HepG2 (cell line): ENCODE measurements around the gene MGAT5. TPM values are rescaled to one million over a fixed set of nuclear protein-coding genes. Genes with fewer than 3 reads are reported as not detected.

Source experiments
- CREB3 ChIP-seq: sonication (generic); formaldehyde crosslinking; IDR thresholded peaks from 2 replicates; pipeline ENCODE4 v1.5.0; 2020; ENCODE audit warnings: missing genetic modification reagents
- DR1 ChIP-seq: sonication (generic); formaldehyde crosslinking; IDR thresholded peaks from 2 replicates; pipeline ENCODE4 v1.8.0; 2021; ENCODE audit warnings: mild to moderate bottlenecking, missing genetic modification reagents, inconsistent platforms
- ERF ChIP-seq: IDR thresholded peaks from 2 replicates; pipeline ENCODE4 v1.6.1; 2018; ENCODE audit warnings: missing biosample characterization, missing genetic modification reagents
- ETV6 ChIP-seq: sonication (generic); formaldehyde crosslinking; conservative IDR thresholded peaks from 2 replicates; pipeline ENCODE4 v1.4.0; 2020; ENCODE audit warnings: missing genetic modification reagents
- FOXO4 ChIP-seq: sonication (generic); formaldehyde crosslinking; conservative IDR thresholded peaks from 2 replicates; pipeline ENCODE4 v1.8.1; 2023; ENCODE audit warnings: missing genetic modification reagents
- GATAD1 ChIP-seq: IDR thresholded peaks from 2 replicates; pipeline ENCODE4 v1.6.1; 2016; ENCODE audit warnings: missing genetic modification reagents, missing compliant biosample characterization
- HNRNPH1 ChIP-seq: fragments of 200-400 bp; formaldehyde crosslinking; optimal IDR thresholded peaks from 2 replicates; pipeline ENCODE3; 2017; ENCODE audit warnings: mild to moderate bottlenecking, low read depth, low read length
- IKZF4 ChIP-seq: sonication (generic); formaldehyde crosslinking; IDR thresholded peaks from 2 replicates; pipeline ENCODE4 v1.5.1; 2020; ENCODE audit warnings: borderline replicate concordance, mild to moderate bottlenecking, low read depth, missing genetic modification reagents; ENCODE audit errors: not compliant biosample characterization
- IRF9 ChIP-seq: sonication (generic); formaldehyde crosslinking; IDR thresholded peaks from 2 replicates; pipeline ENCODE4 v1.8.0; 2022; ENCODE audit warnings: missing genetic modification reagents, mild to moderate bottlenecking, borderline replicate concordance
- JUNB ChIP-seq: sonication (generic); formaldehyde crosslinking; IDR thresholded peaks from 2 replicates; pipeline ENCODE4 v1.8.0; 2022; ENCODE audit warnings: missing genetic modification reagents, mild to moderate bottlenecking, borderline replicate concordance
- JUND ChIP-seq: sonication (generic); formaldehyde crosslinking; IDR thresholded peaks from 2 replicates; pipeline ENCODE4 v1.8.0; 2022; ENCODE audit warnings: mild to moderate bottlenecking, missing genetic modification reagents
- MLXIP ChIP-seq: sonication (generic); formaldehyde crosslinking; IDR thresholded peaks from 2 replicates; pipeline ENCODE4 v1.9.0; 2021; ENCODE audit warnings: missing genetic modification reagents, borderline replicate concordance
- MNT ChIP-seq: fragments of 450-650 bp; IDR thresholded peaks from 2 replicates; pipeline ENCODE4 v1.6.1; 2016
- RAD21 ChIP-seq: fragments of 450-650 bp; formaldehyde crosslinking; IDR thresholded peaks from 2 replicates; pipeline ENCODE4 v1.5.0; 2020; ENCODE audit warnings: mild to moderate bottlenecking
- SKI ChIP-seq: fragments of 450-650 bp; IDR thresholded peaks from one replicate; pipeline ENCODE4 v1.6.1; 2018; ENCODE audit warnings: mild to moderate bottlenecking; ENCODE audit not compliant: partially characterized antibody
- TBX3 ChIP-seq: fragments of 450-650 bp; IDR thresholded peaks from 2 replicates; pipeline ENCODE4 v1.6.1; 2017; ENCODE audit warnings: antibody characterized with exemption, mild to moderate bottlenecking, inconsistent platforms, borderline replicate concordance
- TMF1 ChIP-seq: sonication (generic); formaldehyde crosslinking; IDR thresholded peaks from 2 replicates; pipeline ENCODE4 v1.8.1; 2022; ENCODE audit warnings: low read depth, missing genetic modification reagents
- ZC3H4 ChIP-seq: sonication (generic); formaldehyde crosslinking; IDR thresholded peaks from 2 replicates; pipeline ENCODE4 v1.4.0; 2020; ENCODE audit warnings: missing genetic modification reagents, borderline replicate concordance
- ZFP36L1 ChIP-seq: sonication (generic); formaldehyde crosslinking; IDR thresholded peaks from 2 replicates; pipeline ENCODE4 v1.8.0; 2022; ENCODE audit warnings: mild to moderate bottlenecking, missing genetic modification reagents, moderate library complexity
- ZMYM2 ChIP-seq: sonication (generic); formaldehyde crosslinking; IDR thresholded peaks from 2 replicates; pipeline ENCODE4 v1.8.0; 2022; ENCODE audit warnings: mild to moderate bottlenecking, missing genetic modification reagents
- ZSCAN5A ChIP-seq: sonication (generic); formaldehyde crosslinking; IDR thresholded peaks from 2 replicates; pipeline ENCODE4 v1.8.0; 2022; ENCODE audit warnings: mild to moderate bottlenecking, missing genetic modification reagents, borderline replicate concordance
- polyA plus RNA-seq, 8 experiments: library from polyadenylated mRNA; depleted of rRNA in 3 of 8; stranded (reverse) in 7 of 8; unstranded in 1 of 8; fragments of >200 nt; fragmentation: Illumina TruSeq in 4 of 8; extraction: Trizol in 4 of 8; gene quantifications; 2 replicates each; pipeline versions ENCODE4 v1.2.1 to v1.2.3, GENCODE V29; 2011 to 2016; ENCODE audit warnings: low read depth in 4 of 8, missing spikeins in 1 of 8, mixed read lengths in 1 of 8; ENCODE audit not compliant: insufficient read depth in 1 of 8
- total RNA-seq, 5 experiments: library from RNA; depleted of rRNA; stranded (reverse); fragments of >200 nt; fragmentation: Illumina TruSeq; extraction: Trizol; gene quantifications; 2 replicates each; pipeline ENCODE4 v1.2.3, GENCODE V29; 2016; ENCODE audit warnings: low read depth in 1 of 5

The MGAT5 gene
- total and polyA plus RNA-seq, 2 of the 13 experiments (the other 11 are each of a cell fraction or from before 2014, with no cell fraction given) = 33.1 to 60.2 TPM

GRCh38 chr2:134432435-134432883, 178.6 kb downstream of the MGAT5 start (continued):
- TF ChIP-seq MLXIP (CRISPR knock-in tag) (no peak), RAD21 (no peak), IRF9 (CRISPR knock-in tag) (no peak), CREB3 (CRISPR knock-in tag) (no peak), SKI (peak; percentile 71), TBX3 (peak; percentile 57; the same call in 1 of the 2 replicates), ZSCAN5A (CRISPR knock-in tag) (peak; percentile 90; the same call in 1 of the 2 replicates), MNT (no peak), HNRNPH1 (no peak), IKZF4 (CRISPR knock-in tag) (no peak), TMF1 (CRISPR knock-in tag) (0 out of 2 replicates have a peak, but pooled peaks have one; percentile 37), JUNB (CRISPR knock-in tag) (peak; percentile 3; the same call in 1 of the 2 replicates), DR1 (CRISPR knock-in tag) (no peak), JUND (CRISPR knock-in tag) (peak; percentile 76), FOXO4 (CRISPR knock-in tag) (no peak), ZMYM2 (CRISPR knock-in tag) (peak; percentile 72; the same call in 1 of the 2 replicates), GATAD1 (CRISPR knock-in tag) (peak; percentile 78), ETV6 (CRISPR knock-in tag) (0 out of 2 replicates have a peak, but pooled peaks have one; percentile 61), ERF (CRISPR knock-in tag) (peak; percentile 92), ZFP36L1 (CRISPR knock-in tag) (no peak), ZC3H4 (no peak)
